Measurements from ENCODE around the gene ILK. TPM values are rescaled to one million over a fixed set of nuclear protein-coding genes. Genes with fewer than 3 reads are reported as not detected.

Gene ILK
- total RNA-seq, 1 experiment from 2014 or later = 92.3 TPM

- Mint-ChIP-seq H3K27me3 (ENCODE audit: insufficient read depth, unreplicated experiment) (no peaks in the 10 kb centered on the region), H3K27ac (ENCODE audit: low read depth, unreplicated experiment) (no peak overlapping the region), H3K9me3 (ENCODE audit: unreplicated experiment) (no peaks in the 10 kb centered on the region), H3K4me3 (ENCODE audit: unreplicated experiment) (no peak overlapping the region), H3K36me3 (ENCODE audit: insufficient read depth, unreplicated experiment) (no peaks in the 10 kb centered on the region), H3K4me1 (ENCODE audit: insufficient read depth, unreplicated experiment) (no peaks in the 10 kb centered on the region)
- BruUV-seq (replicated peaks) = no TSS peak
- intact Hi-C loops (cut with micrococcal nuclease) = no loop called here
- ChIA-PET POLR2A (no interaction called here), CTCF (interaction anchor here (0.5 to 0.6 kb wide), 2 partner anchors 10 to 27 kb away, joined by 3 read pairs; no protein-coding TSS in a partner anchor)
- DNase-seq (ENCODE audit: unreplicated experiment) = no peak
- TF ChIP-seq CTCF (IDR thresholded peaks at IDR 0.05; ENCODE audit: unreplicated experiment) = no peak
Observed at GRCh38 chr11:6646918-6647679, 43.5 kb downstream of the ILK start.

- no peak for TF ChIP-seq CTCF (IDR thresholded peaks at IDR 0.05; ENCODE audit: unreplicated experiment)
- H3K36me3 Mint-ChIP-seq (ENCODE audit: insufficient read depth, unreplicated experiment) = no peaks in the 10 kb centered on the region
- no peak overlapping the region for H3K27ac Mint-ChIP-seq (ENCODE audit: low read depth, unreplicated experiment)
- no peaks in the 10 kb centered on the region for H3K27me3 Mint-ChIP-seq (ENCODE audit: insufficient read depth, unreplicated experiment)
- H3K4me1 Mint-ChIP-seq (ENCODE audit: insufficient read depth, unreplicated experiment) = no peaks in the 10 kb centered on the region
- BruUV-seq (replicated peaks) = no TSS peak
- ChIA-PET CTCF (no interaction called here), POLR2A (no interaction called here)
- intact Hi-C loops (cut with micrococcal nuclease) = no loop called here
- H3K4me3 Mint-ChIP-seq (ENCODE audit: unreplicated experiment) = no peak overlapping the region
- no peak for DNase-seq (ENCODE audit: unreplicated experiment)
- H3K9me3 Mint-ChIP-seq (ENCODE audit: unreplicated experiment) = no peaks in the 10 kb centered on the region
Observed at GRCh38 chr11:6647836-6648235, 44.3 kb downstream of the ILK start.

DNA sequence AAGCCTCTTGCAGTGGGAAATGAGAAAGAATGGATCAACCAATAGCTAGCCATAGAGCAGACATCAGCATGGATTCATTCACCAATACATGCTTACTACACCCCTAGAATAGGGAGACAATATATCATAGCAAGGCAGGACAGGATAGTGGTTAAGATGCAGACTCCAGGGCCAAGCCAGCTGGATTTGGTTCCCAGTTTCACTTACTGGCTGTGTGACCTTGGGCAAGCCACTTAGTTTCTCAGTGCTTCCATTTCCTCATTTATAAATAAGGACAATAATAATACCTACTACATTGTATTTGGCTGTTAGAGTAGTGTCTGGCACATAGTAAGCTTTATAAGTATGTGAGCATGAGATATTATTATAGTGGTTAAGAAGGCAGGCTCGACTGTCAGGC lies 44.9 kb downstream of the ILK start:
- no peak for TF ChIP-seq CTCF (IDR thresholded peaks at IDR 0.05; ENCODE audit: unreplicated experiment)
- ChIA-PET CTCF (interaction anchor here (0.6 to 1.3 kb wide), 3 partner anchors 20 to 120 kb away, joined by 3 to 5 read pairs (median 4); no protein-coding TSS in a partner anchor), POLR2A (no interaction called here)
- Mint-ChIP-seq H3K27me3 (ENCODE audit: insufficient read depth, unreplicated experiment) (no peaks in the 10 kb centered on the region), H3K36me3 (ENCODE audit: insufficient read depth, unreplicated experiment) (no peaks in the 10 kb centered on the region), H3K4me1 (ENCODE audit: insufficient read depth, unreplicated experiment) (no peaks in the 10 kb centered on the region), H3K27ac (ENCODE audit: low read depth, unreplicated experiment) (no peak overlapping the region), H3K9me3 (ENCODE audit: unreplicated experiment) (no peaks in the 10 kb centered on the region), H3K4me3 (ENCODE audit: unreplicated experiment) (no peak overlapping the region)
- BruUV-seq (replicated peaks) = no TSS peak
- no peak for DNase-seq (ENCODE audit: unreplicated experiment)
- intact Hi-C loops (cut with micrococcal nuclease) = no loop called here

DNA sequence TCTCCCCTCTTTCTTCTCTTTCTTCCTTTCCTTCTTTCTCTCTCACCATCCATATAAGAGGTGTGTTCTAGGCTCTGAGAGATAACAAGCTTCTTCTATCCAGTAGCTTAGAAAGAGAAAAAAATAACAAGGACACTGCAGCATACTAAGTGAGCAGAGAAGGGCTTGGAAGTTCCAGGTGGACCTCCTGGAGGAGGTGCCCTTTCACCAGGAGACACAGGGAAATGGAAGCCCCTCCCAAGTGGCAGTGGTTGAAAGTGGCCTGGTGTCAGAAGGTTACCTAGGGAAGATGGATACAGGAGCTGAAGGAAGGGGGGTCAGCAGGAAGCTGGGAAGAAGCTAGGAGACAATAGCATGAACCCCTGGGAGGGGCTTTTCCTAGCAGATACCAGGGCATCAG lies 46.5 kb downstream of the ILK start:
- no peaks in the 10 kb centered on the region for H3K4me1 Mint-ChIP-seq (ENCODE audit: insufficient read depth, unreplicated experiment)
- ChIA-PET CTCF (interaction anchor here (0.7 to 1.0 kb wide), 4 partner anchors 11 to 105 kb away, joined by 3 to 5 read pairs (median 4); no protein-coding TSS in a partner anchor), POLR2A (interaction anchor here (1.2 kb wide), 1 partner anchor 32 kb away, joined by 3 read pairs; no protein-coding TSS in a partner anchor)
- H3K36me3 Mint-ChIP-seq (ENCODE audit: insufficient read depth, unreplicated experiment) = no peaks in the 10 kb centered on the region
- DNase-seq (ENCODE audit: unreplicated experiment) = no peak
- no TSS peak for BruUV-seq (replicated peaks)
- H3K9me3 Mint-ChIP-seq (ENCODE audit: unreplicated experiment) = no peaks in the 10 kb centered on the region
- intact Hi-C loops (cut with micrococcal nuclease) = no loop called here
- no peak overlapping the region for H3K4me3 Mint-ChIP-seq (ENCODE audit: unreplicated experiment)
- TF ChIP-seq CTCF (IDR thresholded peaks at IDR 0.05; ENCODE audit: unreplicated experiment) = no peak
- no peaks in the 10 kb centered on the region for H3K27me3 Mint-ChIP-seq (ENCODE audit: insufficient read depth, unreplicated experiment)
- no peak overlapping the region for H3K27ac Mint-ChIP-seq (ENCODE audit: low read depth, unreplicated experiment)
